Neural progenitor cell (in vitro differentiated cells): ENCODE results near the gene IQCH. TPM values are rescaled to one million over a fixed set of nuclear protein-coding genes. Genes with fewer than 3 reads are reported as not detected.

Experiments used
- DNase-seq: peaks from one replicate; pipeline ENCODE4 v3.0.0-alpha.2; 2016; ENCODE audit warnings: low spot score
- H2AFZ ChIP-seq: fragments of 200-600 bp; sonication (generic); replicated peaks from 2 replicates; pipeline ENCODE4 v1.6.1; 2016; ENCODE audit warnings: antibody characterized with exemption
- H3F3A ChIP-seq: fragments of 200-600 bp; sonication (generic); 2 replicates; pipeline ENCODE4 v1.6.1; 2016; ENCODE audit warnings: antibody characterized with exemption, low read depth
- H3K27ac ChIP-seq: fragments of 200-600 bp; sonication (generic); 2 replicates; pipeline ENCODE4 v1.5.1; 2016; ENCODE audit warnings: mild to moderate bottlenecking
- H3K27me3 ChIP-seq: fragments of 200-600 bp; sonication (generic); 2 replicates; pipeline ENCODE4 v1.6.1; 2016; ENCODE audit warnings: mild to moderate bottlenecking, moderate library complexity
- H3K36me3 ChIP-seq: fragments of 200-600 bp; sonication (generic); 2 replicates; pipeline ENCODE4 v1.5.1; 2016
- H3K4me1 ChIP-seq: fragments of 200-600 bp; sonication (generic); 2 replicates; pipeline ENCODE4 v1.6.1; 2016; ENCODE audit warnings: mixed run types
- H3K4me2 ChIP-seq: fragments of 200-600 bp; sonication (generic); 2 replicates; pipeline ENCODE4 v1.6.1; 2016
- H3K4me3 ChIP-seq: fragments of 200-600 bp; sonication (generic); 2 replicates; pipeline ENCODE4 v1.5.1; 2016
- H3K79me2 ChIP-seq: fragments of 200-600 bp; sonication (generic); 2 replicates; pipeline ENCODE4 v1.6.1; 2016; ENCODE audit warnings: low read depth
- H3K9ac ChIP-seq: fragments of 200-600 bp; sonication (generic); 2 replicates; pipeline ENCODE4 v1.6.1; 2016
- H3K9me3 ChIP-seq: fragments of 200-600 bp; sonication (generic); 2 replicates; pipeline ENCODE4 v1.5.1; 2016; ENCODE audit warnings: low read depth
- H4K20me1 ChIP-seq: fragments of 200-600 bp; sonication (generic); 2 replicates; pipeline ENCODE4 v1.6.1; 2016; ENCODE audit warnings: low read depth
- H3K27ac Mint-ChIP-seq: 3 replicates; pipeline ENCODE4 v1.8.0; 2021; ENCODE audit warnings: mixed read lengths
- H3K27me3 Mint-ChIP-seq: 2 replicates; pipeline ENCODE4 v1.8.0; 2022; ENCODE audit warnings: low read depth, mild to moderate bottlenecking, inconsistent platforms, moderate library complexity, mixed read lengths; ENCODE audit not compliant: insufficient read depth
- H3K36me3 Mint-ChIP-seq: 3 replicates; pipeline ENCODE4 v1.8.0; 2021; ENCODE audit warnings: mixed read lengths
- H3K4me1 Mint-ChIP-seq: 3 replicates; pipeline ENCODE4 v1.8.0; 2021; ENCODE audit warnings: mixed read lengths
- H3K4me3 Mint-ChIP-seq: 3 replicates; pipeline ENCODE4 v1.8.0; 2021; ENCODE audit warnings: mild to moderate bottlenecking, moderate library complexity, mixed read lengths
- H3K9me3 Mint-ChIP-seq: 3 replicates; pipeline ENCODE4 v1.8.0; 2020; ENCODE audit warnings: mixed read lengths
- CTCF ChIP-seq: fragments of 200-600 bp; sonication (generic); IDR thresholded peaks from 2 replicates; pipeline ENCODE4 v1.5.1; 2017; ENCODE audit warnings: antibody characterized with exemption, mild to moderate bottlenecking
- EZH2 ChIP-seq: fragments of 200-600 bp; sonication (generic); IDR thresholded peaks from 2 replicates; pipeline ENCODE4 v1.6.1; 2017; ENCODE audit warnings: antibody characterized with exemption, mild to moderate bottlenecking, moderate library complexity
- EZH2phosphoT487 ChIP-seq: fragments of 200-600 bp; sonication (generic); IDR thresholded peaks from 2 replicates; pipeline ENCODE4 v1.6.1; 2017; ENCODE audit warnings: antibody characterized with exemption
- total RNA-seq: library from RNA; depleted of rRNA; stranded (reverse); fragments of >200 nt; gene quantifications from 2 replicates; pipeline ENCODE4 v1.2.3, GENCODE V29; 2015; ENCODE audit warnings: low replicate concordance

IQCH gene
- total RNA-seq, 1 donor from 2014 or later: 21.0 TPM

GRCh38 chr15:67468416-67468815 is 213.8 kb downstream of the IQCH start:
- H3K27me3 ChIP-seq: no peaks in the 10 kb centered on the region
- H3K9me3 Mint-ChIP-seq: no peaks in the 10 kb centered on the region
- no peaks in the 10 kb centered on the region for H3K36me3 ChIP-seq
- H3K4me1 Mint-ChIP-seq: no peaks in the 10 kb centered on the region
- no peaks in the 10 kb centered on the region for H3K9me3 ChIP-seq
- H4K20me1 ChIP-seq: no peaks in the 10 kb centered on the region
- no peak overlapping the region for H3K4me3 Mint-ChIP-seq
- H3K36me3 Mint-ChIP-seq: no peaks in the 10 kb centered on the region
- no peaks in the 10 kb centered on the region for H3K4me1 ChIP-seq
- H3K27me3 Mint-ChIP-seq: no peaks in the 10 kb centered on the region
- H3K9ac ChIP-seq: no peak overlapping the region
- H3K27ac Mint-ChIP-seq: no peak overlapping the region
- H3K4me3 ChIP-seq: no peak overlapping the region
- no peak overlapping the region for H3K4me2 ChIP-seq
- H3F3A ChIP-seq: no peaks in the 10 kb centered on the region
- no peak for DNase-seq
- H3K79me2 ChIP-seq: no peaks in the 10 kb centered on the region
- TF ChIP-seq EZH2 (no peak), EZH2phosphoT487 (no peak), CTCF (no peak)
- no peak overlapping the region for H2AFZ ChIP-seq
- H3K27ac ChIP-seq: no peak overlapping the region

- no peaks in the 10 kb centered on the region for H3K36me3 Mint-ChIP-seq
- H3K79me2 ChIP-seq: no peaks in the 10 kb centered on the region
- H3K9me3 ChIP-seq: no peaks in the 10 kb centered on the region
- no peaks in the 10 kb centered on the region for H3K4me1 Mint-ChIP-seq
- H3K4me2 ChIP-seq: no peak overlapping the region
- H3K27ac Mint-ChIP-seq: no peak overlapping the region
- no peaks in the 10 kb centered on the region for H4K20me1 ChIP-seq
- no peaks in the 10 kb centered on the region for H3K36me3 ChIP-seq
- H3K4me1 ChIP-seq: no peaks in the 10 kb centered on the region
- no peak overlapping the region for H3K27ac ChIP-seq
- H3F3A ChIP-seq: no peaks in the 10 kb centered on the region
- no peaks in the 10 kb centered on the region for H3K9me3 Mint-ChIP-seq
- H2AFZ ChIP-seq: no peak overlapping the region
- H3K27me3 ChIP-seq: no peaks in the 10 kb centered on the region
- H3K4me3 ChIP-seq: no peak overlapping the region
- no peak overlapping the region for H3K9ac ChIP-seq
- H3K4me3 Mint-ChIP-seq: no peak overlapping the region
- no peaks in the 10 kb centered on the region for H3K27me3 Mint-ChIP-seq
- no peak for TF ChIP-seq CTCF
- TF ChIP-seq EZH2phosphoT487: no peak
- TF ChIP-seq EZH2: no peak
- DNase-seq: no peak
Measured at GRCh38 chr15:67469680-67470079, 215.1 kb downstream of the IQCH start.

GRCh38 chr15:67472957-67473356 is 218.4 kb downstream of the IQCH start:
- H3K27me3 Mint-ChIP-seq: no peaks in the 10 kb centered on the region
- TF ChIP-seq CTCF (no peak), EZH2 (no peak)
- H3K4me1 Mint-ChIP-seq: no peaks in the 10 kb centered on the region
- no peak overlapping the region for H3K4me2 ChIP-seq
- H3K9ac ChIP-seq: no peak overlapping the region
- H3F3A ChIP-seq: no peaks in the 10 kb centered on the region
- no peaks in the 10 kb centered on the region for H3K79me2 ChIP-seq
- H4K20me1 ChIP-seq: no peaks in the 10 kb centered on the region
- no peak overlapping the region for H3K4me3 Mint-ChIP-seq
- no peak overlapping the region for H3K4me3 ChIP-seq
- H3K27ac ChIP-seq: no peak overlapping the region
- H3K9me3 ChIP-seq: no peaks in the 10 kb centered on the region
- no peaks in the 10 kb centered on the region for H3K36me3 ChIP-seq
- H2AFZ ChIP-seq: no peak overlapping the region
- no peaks in the 10 kb centered on the region for H3K27me3 ChIP-seq
- H3K4me1 ChIP-seq: no peaks in the 10 kb centered on the region
- H3K36me3 Mint-ChIP-seq: no peaks in the 10 kb centered on the region
- no peak overlapping the region for H3K27ac Mint-ChIP-seq
- no peak for DNase-seq
- H3K9me3 Mint-ChIP-seq: no peaks in the 10 kb centered on the region
